ENCODE data around the gene TDRD3.

Gene TDRD3

GRCh38 chr13:60572855-60573254 is 175.8 kb downstream of the TDRD3 start:
- no peak for DNase-seq (ENCODE audit: low read depth in 2 of 2)

- DNase-seq (ENCODE audit: low read depth in 2 of 2): no peak
These were observed 177.7 kb downstream of the TDRD3 start for GRCh38 chr13:60574735-60575134.

GRCh38 chr13:60575142-60575541 is 178.1 kb downstream of the TDRD3 start:
- no peak for DNase-seq (ENCODE audit: low read depth in 2 of 2)

GRCh38 chr13:60577761-60578160 is 180.7 kb downstream of the TDRD3 start:
- no peak for DNase-seq (ENCODE audit: low read depth in 2 of 2)

GRCh38 chr13:60583196-60583888 is 186.3 kb downstream of the TDRD3 start:
- no peak for DNase-seq (ENCODE audit: low read depth in 2 of 2)

- no peak for DNase-seq (ENCODE audit: low read depth in 2 of 2)
These were observed 187.1 kb downstream of the TDRD3 start for GRCh38 chr13:60583911-60584753.

- DNase-seq (ENCODE audit: low read depth in 2 of 2): no peak
These were observed 188.0 kb downstream of the TDRD3 start for GRCh38 chr13:60584976-60585375.

GRCh38 chr13:60590800-60591747 is 194.1 kb downstream of the TDRD3 start:
- DNase-seq (ENCODE audit: low read depth in 2 of 2): no peak

GRCh38 chr13:60603049-60603448 is 206.0 kb downstream of the TDRD3 start:
- no peak for DNase-seq (ENCODE audit: low read depth in 2 of 2)

- DNase-seq (ENCODE audit: low read depth in 2 of 2): no peak
These were observed 207.0 kb downstream of the TDRD3 start for GRCh38 chr13:60604058-60604457.

- no peak for DNase-seq (ENCODE audit: low read depth in 2 of 2)
These were observed 211.9 kb downstream of the TDRD3 start for GRCh38 chr13:60608954-60609353.

GRCh38 chr13:60611523-60611922 is 214.5 kb downstream of the TDRD3 start:
- no peak for DNase-seq (ENCODE audit: low read depth in 2 of 2)

GRCh38 chr13:60612593-60612992 is 215.6 kb downstream of the TDRD3 start:
- no peak for DNase-seq (ENCODE audit: low read depth in 2 of 2)

GRCh38 chr13:60613080-60613479 is 216.1 kb downstream of the TDRD3 start:
- DNase-seq (ENCODE audit: low read depth in 2 of 2): no peak

- no peak for DNase-seq (ENCODE audit: low read depth in 2 of 2)
These were observed 221.1 kb downstream of the TDRD3 start for GRCh38 chr13:60617991-60618733.

- DNase-seq (ENCODE audit: low read depth in 2 of 2): no peak
These were observed 222.4 kb downstream of the TDRD3 start for GRCh38 chr13:60619461-60619860.

GRCh38 chr13:60620611-60621395 is 223.8 kb downstream of the TDRD3 start:
- no peak for DNase-seq (ENCODE audit: low read depth in 2 of 2)

GRCh38 chr13:60623151-60623550 is 226.1 kb downstream of the TDRD3 start:
- no peak for DNase-seq (ENCODE audit: low read depth in 2 of 2)
